Fibroblast of lung (primary cell): ENCODE measurements around the gene RALY.

ENCODE experiments used
- CTCF ChIP-seq, 2 donors: IDR thresholded peaks in 1 of 2; conservative IDR thresholded peaks in 1 of 2; 1 replicate in 1 of 2; 2 replicates in 1 of 2; pipeline ENCODE4 v1.5.1; 2011 to 2012; ENCODE audit warnings: low read length in 2 of 2, control low read depth in 1 of 2, inconsistent platforms in 1 of 2, low read depth in 1 of 2, mild to moderate bottlenecking in 1 of 2
- EZH2 ChIP-seq: IDR thresholded peaks from 2 replicates; pipeline ENCODE4 v1.5.1; 2012; ENCODE audit warnings: low read length, control low read depth, mild to moderate bottlenecking; ENCODE audit errors: missing control alignments

- TF ChIP-seq CTCF (conservative IDR thresholded peaks at IDR 0.05 in 1 of 2, IDR thresholded peaks at IDR 0.05 in 1 of 2; ENCODE audit: low read depth in 1 of 2, low read length in 2 of 2): no peak
- no peak for TF ChIP-seq EZH2
Observed at GRCh38 chr20:34084227-34084923, 90.7 kb downstream of the RALY start.
